Measurements from ENCODE around the gene STAT6. TPM values are rescaled to one million over a fixed set of nuclear protein-coding genes. Genes with fewer than 3 reads are reported as not detected.

STAT6 gene
- total RNA-seq, 1 donor from 2014 or later, result 167 TPM

DNA sequence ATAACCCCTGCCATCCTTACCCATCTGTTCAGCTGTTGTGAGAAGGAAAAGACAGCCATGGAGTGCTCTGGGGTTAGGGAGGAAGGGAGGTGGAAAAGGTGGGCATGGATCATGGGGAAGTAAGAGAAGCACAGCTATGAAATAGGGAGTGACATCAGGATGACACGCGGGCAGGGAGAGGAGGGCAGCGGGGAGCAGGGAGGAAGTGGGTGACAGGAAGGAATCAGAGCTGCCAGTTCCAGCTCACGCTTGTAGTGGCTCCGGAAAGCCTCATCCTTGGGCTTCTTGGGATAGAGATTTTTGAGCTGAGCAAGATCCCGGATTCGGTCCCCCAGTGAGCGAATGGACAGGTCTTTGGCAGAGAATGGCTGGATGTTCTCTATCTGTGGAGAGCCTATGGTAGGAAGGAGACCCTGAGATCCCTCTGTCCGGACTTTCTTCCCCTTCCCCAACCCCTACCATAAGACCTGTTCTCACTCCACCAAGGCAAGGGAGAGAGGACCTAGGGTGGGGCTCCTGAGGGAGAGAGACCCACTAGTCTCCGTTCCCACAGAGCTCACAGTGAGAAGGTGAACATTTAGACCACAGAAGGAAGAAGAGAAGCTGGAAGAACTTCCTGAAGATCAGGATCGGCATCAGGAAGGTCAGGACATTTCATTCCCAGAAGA, 12.0 kb downstream of the STAT6 start:
- H3K4me1 Mint-ChIP-seq, result peaks cover 23% of the 10 kb centered on the region
- no peak for DNase-seq (ENCODE audit: low spot score in 2 of 2, unreplicated experiment in 2 of 2)
- TF ChIP-seq, protein P1, sequence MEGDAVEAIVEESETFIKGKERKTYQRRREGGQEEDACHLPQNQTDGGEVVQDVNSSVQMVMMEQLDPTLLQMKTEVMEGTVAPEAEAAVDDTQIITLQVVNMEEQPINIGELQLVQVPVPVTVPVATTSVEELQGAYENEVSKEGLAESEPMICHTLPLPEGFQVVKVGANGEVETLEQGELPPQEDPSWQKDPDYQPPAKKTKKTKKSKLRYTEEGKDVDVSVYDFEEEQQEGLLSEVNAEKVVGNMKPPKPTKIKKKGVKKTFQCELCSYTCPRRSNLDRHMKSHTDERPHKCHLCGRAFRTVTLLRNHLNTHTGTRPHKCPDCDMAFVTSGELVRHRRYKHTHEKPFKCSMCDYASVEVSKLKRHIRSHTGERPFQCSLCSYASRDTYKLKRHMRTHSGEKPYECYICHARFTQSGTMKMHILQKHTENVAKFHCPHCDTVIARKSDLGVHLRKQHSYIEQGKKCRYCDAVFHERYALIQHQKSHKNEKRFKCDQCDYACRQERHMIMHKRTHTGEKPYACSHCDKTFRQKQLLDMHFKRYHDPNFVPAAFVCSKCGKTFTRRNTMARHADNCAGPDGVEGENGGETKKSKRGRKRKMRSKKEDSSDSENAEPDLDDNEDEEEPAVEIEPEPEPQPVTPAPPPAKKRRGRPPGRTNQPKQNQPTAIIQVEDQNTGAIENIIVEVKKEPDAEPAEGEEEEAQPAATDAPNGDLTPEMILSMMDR (IDR thresholded peaks at IDR 0.05; ENCODE audit: unreplicated experiment), result no peak
- no peaks in the 10 kb centered on the region for H3K9me3 Mint-ChIP-seq
- H3K4me3 Mint-ChIP-seq, result no peak overlapping the region
- no peaks in the 10 kb centered on the region for H3K27me3 Mint-ChIP-seq (ENCODE audit: low read depth)
- H3K27ac Mint-ChIP-seq, result no peak overlapping the region
- H3K36me3 Mint-ChIP-seq, result peaks cover 27% of the 10 kb centered on the region

DNA sequence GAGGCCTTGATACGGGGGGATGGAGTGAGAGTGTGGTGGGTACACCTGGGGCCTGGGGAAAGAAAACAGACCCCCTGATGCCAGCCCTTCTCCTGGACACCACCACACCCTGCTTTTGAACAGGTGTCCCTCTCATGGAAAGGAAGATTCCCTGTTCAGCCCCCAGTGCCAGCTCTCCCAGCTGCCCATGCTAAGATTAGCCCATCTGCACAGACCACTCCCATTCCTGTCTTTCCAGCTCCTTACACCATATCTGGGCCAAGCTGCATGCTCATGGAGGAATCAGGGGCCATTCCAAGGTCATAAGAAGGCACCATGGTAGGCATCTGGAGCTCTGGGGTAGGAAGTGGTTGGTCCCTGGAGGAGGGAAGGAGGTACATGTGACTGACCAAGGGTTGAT, 12.6 kb downstream of the STAT6 start:
- TF ChIP-seq, protein P1 (IDR thresholded peaks at IDR 0.05; ENCODE audit: unreplicated experiment), result no peak
- H3K27ac Mint-ChIP-seq, result no peak overlapping the region
- peaks cover 22% of the 10 kb centered on the region for H3K36me3 Mint-ChIP-seq
- no peak for DNase-seq (ENCODE audit: low spot score in 2 of 2, unreplicated experiment in 2 of 2)
- H3K9me3 Mint-ChIP-seq, result no peaks in the 10 kb centered on the region
- H3K4me3 Mint-ChIP-seq, result no peak overlapping the region
- H3K4me1 Mint-ChIP-seq, result peaks cover 28% of the 10 kb centered on the region
- no peaks in the 10 kb centered on the region for H3K27me3 Mint-ChIP-seq (ENCODE audit: low read depth)

DNA sequence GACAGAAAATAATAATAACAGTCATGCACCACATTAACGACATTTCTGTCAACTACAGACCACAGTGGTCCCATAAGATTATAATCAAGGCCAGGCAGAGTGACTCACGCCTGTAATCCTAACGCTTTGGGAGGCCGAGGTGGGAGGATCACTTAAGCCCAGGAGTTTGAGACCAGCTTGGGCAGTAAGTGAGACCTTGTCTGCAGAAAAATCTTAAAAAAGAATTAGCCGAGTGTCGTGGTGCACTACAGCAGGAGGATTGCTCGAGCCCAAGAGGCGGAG, 13.7 kb downstream of the STAT6 start:
- Mint-ChIP-seq H3K27ac (no peak overlapping the region), H3K4me3 (no peak overlapping the region), H3K27me3 (ENCODE audit: low read depth) (no peaks in the 10 kb centered on the region), H3K36me3 (peaks cover 27% of the 10 kb centered on the region), H3K9me3 (no peaks in the 10 kb centered on the region), H3K4me1 (peaks cover 37% of the 10 kb centered on the region)
- DNase-seq (ENCODE audit: low spot score in 2 of 2, unreplicated experiment in 2 of 2), result no peak
- TF ChIP-seq, protein P1 (IDR thresholded peaks at IDR 0.05; ENCODE audit: unreplicated experiment), result no peak

DNA sequence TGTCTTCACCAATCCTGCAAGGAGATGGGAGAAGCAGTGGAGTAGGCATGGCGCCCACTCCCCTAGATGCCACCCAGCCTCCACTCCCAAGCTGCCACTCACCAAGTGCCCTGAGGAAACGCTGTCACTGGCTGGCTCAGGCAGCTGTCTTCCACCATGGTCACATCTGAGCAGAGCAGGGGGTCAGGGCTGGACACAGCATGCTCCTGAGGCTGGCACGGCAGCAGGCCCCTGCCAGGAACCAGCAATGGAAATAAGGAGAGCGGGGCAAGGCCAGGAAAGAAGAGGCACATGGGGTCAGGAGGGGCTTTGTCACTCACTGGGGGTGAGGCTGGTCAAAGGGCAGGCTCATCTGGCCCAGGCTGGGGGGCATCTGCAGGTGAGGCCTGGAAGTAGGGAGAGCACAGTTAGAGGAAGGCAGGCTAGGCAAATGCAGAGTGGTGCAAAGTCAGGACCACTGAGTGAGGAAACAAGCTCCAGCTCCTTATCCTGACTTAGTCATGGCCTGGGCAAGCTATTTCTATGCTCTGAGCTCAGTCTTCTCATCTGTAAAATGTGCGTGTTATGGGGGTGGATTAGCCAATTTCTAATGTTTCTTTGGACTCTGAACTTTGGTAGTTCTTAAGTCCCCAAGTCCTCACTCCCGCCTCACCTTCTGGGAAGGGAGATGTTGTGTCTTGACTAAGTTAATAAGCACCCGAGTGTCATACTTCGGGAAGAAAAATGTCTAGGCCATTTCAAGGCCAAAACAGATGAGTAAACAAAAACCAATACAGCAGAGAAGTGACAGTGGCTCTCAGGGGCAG, 14.2 kb downstream of the STAT6 start:
- H3K36me3 Mint-ChIP-seq, result peaks cover 28% of the 10 kb centered on the region
- H3K9me3 Mint-ChIP-seq, result no peaks in the 10 kb centered on the region
- TF ChIP-seq, protein P1 (IDR thresholded peaks at IDR 0.05; ENCODE audit: unreplicated experiment), result no peak
- peak overlapping the region; percentile 95 for H3K27ac Mint-ChIP-seq
- no peaks in the 10 kb centered on the region for H3K27me3 Mint-ChIP-seq (ENCODE audit: low read depth)
- no peak overlapping the region for H3K4me3 Mint-ChIP-seq
- DNase-seq (ENCODE audit: low spot score in 2 of 2, unreplicated experiment in 2 of 2), result no peak
- H3K4me1 Mint-ChIP-seq, result peaks cover 43% of the 10 kb centered on the region

DNA sequence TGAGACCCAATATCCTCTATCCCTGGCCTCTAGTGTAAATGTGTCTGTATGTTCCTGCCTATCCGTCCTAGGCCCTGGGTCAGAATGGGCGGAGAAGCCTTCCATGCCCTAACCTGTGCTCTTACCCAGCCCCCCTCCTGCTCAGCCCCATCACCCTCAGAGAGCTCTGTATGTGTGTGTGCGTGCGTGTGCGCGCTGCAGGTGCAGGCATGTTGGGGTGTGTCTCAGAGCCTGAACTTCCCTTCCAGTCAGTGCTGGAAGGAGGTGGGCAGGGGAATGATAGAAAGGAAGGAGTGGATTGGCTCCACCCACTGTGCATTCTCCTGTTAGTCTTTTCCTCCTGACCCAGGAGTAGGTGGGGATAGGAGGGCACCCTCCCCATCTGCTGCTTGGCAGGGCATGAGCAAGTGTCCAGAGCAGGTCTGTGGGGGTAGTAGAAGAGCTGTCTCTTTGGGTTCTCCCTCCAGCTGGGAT, 15.0 kb downstream of the STAT6 start:
- DNase-seq (ENCODE audit: low spot score in 2 of 2, unreplicated experiment in 2 of 2), result no peak
- TF ChIP-seq, protein P1 (IDR thresholded peaks at IDR 0.05; ENCODE audit: unreplicated experiment), result no peak
- Mint-ChIP-seq H3K27ac (peak overlapping the region; percentile 95), H3K27me3 (ENCODE audit: low read depth) (no peaks in the 10 kb centered on the region), H3K9me3 (no peaks in the 10 kb centered on the region), H3K36me3 (peaks cover 30% of the 10 kb centered on the region), H3K4me3 (no peak overlapping the region), H3K4me1 (peaks cover 50% of the 10 kb centered on the region)

All from mesothelial cell of epicardium (in vitro differentiated cells).